Endothelial cell of umbilical vein (primary cell): Measurements from ENCODE around the gene SLC22A4. TPM values are rescaled to one million over a fixed set of nuclear protein-coding genes. Genes with fewer than 3 reads are reported as not detected.

Experiments
- BruUV-seq: library from RNA; stranded (reverse); fragments of 400-500 nt; replicated peaks from 2 replicates; lab custom pipeline; 2021; lab: Mats Ljungman, UMichigan
- CTCF ChIA-PET: fragments of 300-600, 350-600 bp; sonication (Branson Sonifier 250); formaldehyde crosslinking; loops from one replicate; lab custom pipeline; 2021; ENCODE audit warnings: antibody characterized with exemption, inconsistent platforms; lab: Charles Lee
- POLR2A ChIA-PET: fragments of 300-600, 350-600 bp; sonication (Branson Sonifier 250); formaldehyde crosslinking; loops from one replicate; lab custom pipeline; 2021; ENCODE audit warnings: antibody characterized with exemption, inconsistent platforms; lab: Charles Lee
- DNase-seq: peaks from one replicate; pipeline ENCODE4 v3.0.0-alpha.2; 2011; ENCODE audit warnings: low read depth, low spot score
- FAIRE-seq: peaks from 2 replicates; lab custom pipeline; 2011; peaks lifted over from hg19 to GRCh38; lab: Jason Lieb, UNC
- H2AFZ ChIP-seq: 2 replicates; pipeline ENCODE4 v1.6.0; 2012; ENCODE audit warnings: low read depth, low read length, control low read depth, inconsistent platforms
- H3K27ac ChIP-seq: 2 replicates; pipeline ENCODE4 v1.5.1; 2011; ENCODE audit warnings: low read depth, mild to moderate bottlenecking, control low read depth, low read length, moderate library complexity; ENCODE audit not compliant: insufficient read depth
- H3K27me3 ChIP-seq, 2 experiments: 2 replicates each; pipeline versions ENCODE4 v1.6.0 to v1.6.1; 2011; ENCODE audit warnings: low read length in 2 of 2, mixed read lengths in 1 of 2; ENCODE audit not compliant: control insufficient read depth in 2 of 2, insufficient read depth in 2 of 2
- H3K36me3 ChIP-seq, 2 experiments: 2 replicates in 1 of 2; 3 replicates in 1 of 2; pipeline ENCODE4 v1.5.1; 2011; ENCODE audit warnings: low read length in 2 of 2, mild to moderate bottlenecking in 1 of 2, moderate library complexity in 1 of 2; ENCODE audit not compliant: control insufficient read depth in 2 of 2, insufficient read depth in 2 of 2; ENCODE audit errors: extremely low read depth in 1 of 2
- H3K4me1 ChIP-seq: 3 replicates; pipeline ENCODE4 v1.5.1; 2011; ENCODE audit warnings: mild to moderate bottlenecking, low read length; ENCODE audit not compliant: control insufficient read depth, insufficient read depth; ENCODE audit errors: extremely low read depth
- H3K4me2 ChIP-seq: 2 replicates; pipeline ENCODE4 v1.6.1; 2011; ENCODE audit warnings: low read length, control low read depth, mixed read lengths; ENCODE audit not compliant: insufficient read depth
- H3K4me3 ChIP-seq, 3 experiments: fragments of 200-600 bp in 1 of 3; sonication (generic), shearing (Covaris generic) in 1 of 3; replicated peaks in 1 of 3; 2 replicates each; pipeline ENCODE4 v1.5.1; 2011 to 2016; ENCODE audit warnings: control low read depth in 3 of 3, low read length in 3 of 3, mild to moderate bottlenecking in 2 of 3, inconsistent platforms in 1 of 3, low read depth in 1 of 3, moderate library complexity in 1 of 3; ENCODE audit not compliant: insufficient read depth in 1 of 3
- H3K79me2 ChIP-seq: 2 replicates; pipeline ENCODE4 v1.6.0; 2012; ENCODE audit warnings: low read length, inconsistent platforms; ENCODE audit not compliant: control insufficient read depth, insufficient read depth
- H3K9ac ChIP-seq: replicated peaks from 2 replicates; pipeline ENCODE3; 2011; ENCODE audit warnings: low read length, control low read depth; ENCODE audit not compliant: insufficient read depth; ENCODE audit errors: extremely low read depth
- H3K9me1 ChIP-seq: replicated peaks from 3 replicates; pipeline ENCODE4 v1.6.0; 2011; ENCODE audit warnings: mild to moderate bottlenecking, low read length; ENCODE audit not compliant: control insufficient read depth, insufficient read depth; ENCODE audit errors: extremely low read depth
- H3K9me3 ChIP-seq: replicated peaks from 2 replicates; pipeline ENCODE4 v1.5.1; 2012; ENCODE audit warnings: low read length, inconsistent platforms; ENCODE audit not compliant: control insufficient read depth, insufficient read depth
- H4K20me1 ChIP-seq: replicated peaks from 2 replicates; pipeline ENCODE3; 2011; ENCODE audit warnings: mild to moderate bottlenecking, low read length; ENCODE audit not compliant: control insufficient read depth, insufficient read depth; ENCODE audit errors: extremely low read depth
- EZH2 ChIP-seq: IDR thresholded peaks from 2 replicates; pipeline ENCODE4 v1.6.1; 2012; ENCODE audit warnings: borderline replicate concordance, low read depth, mild to moderate bottlenecking, moderate library complexity, low read length, inconsistent platforms; ENCODE audit not compliant: severe bottlenecking
- FOS ChIP-seq: IDR thresholded peaks from 2 replicates; pipeline ENCODE4 v1.6.1; 2011; ENCODE audit warnings: mild to moderate bottlenecking, low read length, moderate library complexity, borderline replicate concordance; ENCODE audit not compliant: insufficient read depth
- GATA2 ChIP-seq: IDR thresholded peaks from 2 replicates; pipeline ENCODE4 v1.7.0; 2011; ENCODE audit warnings: low read depth, mild to moderate bottlenecking, moderate library complexity, mixed read lengths, low read length; ENCODE audit not compliant: insufficient read length, insufficient read depth
- JUN ChIP-seq: IDR thresholded peaks from 2 replicates; pipeline ENCODE4 v1.6.1; 2011; ENCODE audit warnings: borderline replicate concordance, low read depth; ENCODE audit not compliant: insufficient read length, insufficient read depth
- MYC ChIP-seq: IDR thresholded peaks from one replicate; pipeline ENCODE4 v1.6.1; 2011; ENCODE audit warnings: mild to moderate bottlenecking, low read depth, low read length
- POLR2A ChIP-seq: IDR thresholded peaks from 2 replicates; pipeline ENCODE4 v1.6.1; 2012; ENCODE audit warnings: low read depth, mild to moderate bottlenecking, control low read depth, low read length
- POLR2AphosphoS5 ChIP-seq: IDR thresholded peaks from 2 replicates; pipeline ENCODE4 v1.6.1; 2012; ENCODE audit warnings: low read depth, mild to moderate bottlenecking, control low read depth, low read length, moderate library complexity; ENCODE audit not compliant: insufficient read depth
- dilution Hi-C: fragments of 300-500 bp; cut with MboI; formaldehyde crosslinking; loops from one replicate; pipeline ENCODE4 v1.15.0; 2019; ENCODE audit warnings: low sequenced_read_pairs; ENCODE audit not compliant: extremely low pct_ligation_motif_present
- intact Hi-C: fragments of 100-400 bp; cut with micrococcal nuclease; formaldehyde crosslinking; loops from one replicate; pipeline ENCODE4 v1.10.0; 2022
- polyA plus RNA-seq, 4 experiments: library from polyadenylated mRNA; depleted of rRNA in 3 of 4; stranded (reverse) in 3 of 4; unstranded in 1 of 4; fragments of >200 nt; gene quantifications; 2 replicates each; pipeline versions ENCODE4 v1.2.1 to v1.2.3, GENCODE V29; 2011 to 2012; ENCODE audit warnings: missing spikeins in 1 of 4
- total RNA-seq: library from RNA; stranded (reverse); gene quantifications from 2 replicates; pipeline ENCODE4 v1.2.3, GENCODE V29; 2021
- TF ChIP-seq, protein P1 (sequence below): IDR thresholded peaks from 2 replicates; pipeline ENCODE4 v1.6.1; 2011; ENCODE audit not compliant: insufficient read depth, insufficient read length
- TF ChIP-seq, protein P2 (sequence below), 2 donors: IDR thresholded peaks; 1 replicate in 1 of 2; 2 replicates in 1 of 2; pipeline ENCODE4 v1.5.1; 2011; ENCODE audit warnings: low read length in 2 of 2, mild to moderate bottlenecking in 2 of 2, moderate library complexity in 2 of 2, control low read depth in 1 of 2, inconsistent platforms in 1 of 2, low read depth in 1 of 2; ENCODE audit not compliant: insufficient read depth in 1 of 2; ENCODE audit errors: extremely low read depth in 1 of 2

Gene SLC22A4
- total and polyA plus RNA-seq, 2 donors (not counting 3 experiments of a cell fraction or from before 2014, with no cell fraction given): 4.9 to 6.9 TPM

DNA sequence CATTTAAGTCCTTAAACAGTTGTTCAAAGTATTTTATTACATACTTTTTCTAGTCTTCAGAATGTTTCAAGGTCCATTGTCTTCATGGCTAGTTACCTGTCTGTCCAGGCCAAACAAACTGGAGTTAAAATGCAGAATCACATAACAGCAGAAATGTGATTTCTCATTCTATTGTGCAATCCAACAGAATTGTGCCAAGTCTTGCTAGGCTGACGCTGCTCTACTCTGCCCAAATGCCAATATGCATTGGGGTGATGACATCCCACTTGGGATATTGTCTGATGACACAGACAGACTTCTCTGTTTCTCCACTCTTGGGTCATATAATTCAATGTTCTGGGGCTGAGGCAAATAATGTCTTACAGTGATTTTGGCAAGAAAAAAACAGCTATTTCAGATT lies 70.1 kb downstream of the SLC22A4 start:
- TF ChIP-seq EZH2 (no peak), GATA2 (no peak), MYC (no peak), FOS (no peak), POLR2AphosphoS5 (no peak), JUN (no peak), POLR2A (no peak)
- TF ChIP-seq, protein P1, sequence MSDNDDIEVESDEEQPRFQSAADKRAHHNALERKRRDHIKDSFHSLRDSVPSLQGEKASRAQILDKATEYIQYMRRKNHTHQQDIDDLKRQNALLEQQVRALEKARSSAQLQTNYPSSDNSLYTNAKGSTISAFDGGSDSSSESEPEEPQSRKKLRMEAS: no peak
- TF ChIP-seq, protein P2, sequence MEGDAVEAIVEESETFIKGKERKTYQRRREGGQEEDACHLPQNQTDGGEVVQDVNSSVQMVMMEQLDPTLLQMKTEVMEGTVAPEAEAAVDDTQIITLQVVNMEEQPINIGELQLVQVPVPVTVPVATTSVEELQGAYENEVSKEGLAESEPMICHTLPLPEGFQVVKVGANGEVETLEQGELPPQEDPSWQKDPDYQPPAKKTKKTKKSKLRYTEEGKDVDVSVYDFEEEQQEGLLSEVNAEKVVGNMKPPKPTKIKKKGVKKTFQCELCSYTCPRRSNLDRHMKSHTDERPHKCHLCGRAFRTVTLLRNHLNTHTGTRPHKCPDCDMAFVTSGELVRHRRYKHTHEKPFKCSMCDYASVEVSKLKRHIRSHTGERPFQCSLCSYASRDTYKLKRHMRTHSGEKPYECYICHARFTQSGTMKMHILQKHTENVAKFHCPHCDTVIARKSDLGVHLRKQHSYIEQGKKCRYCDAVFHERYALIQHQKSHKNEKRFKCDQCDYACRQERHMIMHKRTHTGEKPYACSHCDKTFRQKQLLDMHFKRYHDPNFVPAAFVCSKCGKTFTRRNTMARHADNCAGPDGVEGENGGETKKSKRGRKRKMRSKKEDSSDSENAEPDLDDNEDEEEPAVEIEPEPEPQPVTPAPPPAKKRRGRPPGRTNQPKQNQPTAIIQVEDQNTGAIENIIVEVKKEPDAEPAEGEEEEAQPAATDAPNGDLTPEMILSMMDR (IDR thresholded peaks at IDR 0.05; ENCODE audit: extremely low read depth in 1 of 2, insufficient read depth in 1 of 2, low read depth in 1 of 2, low read length in 2 of 2): no peak
- no peak for FAIRE-seq
- Histone ChIP-seq H3K9me1 (no peaks in the 10 kb centered on the region), H3K27me3 (no peaks in the 10 kb centered on the region), H3K9ac (no peak overlapping the region), H3K4me1 (peaks cover 4% of the 10 kb centered on the region), H3K4me3 (no peak overlapping the region), H3K79me2 (no peaks in the 10 kb centered on the region), H3K4me2 (no peak overlapping the region), H3K27ac (no peak overlapping the region), H3K36me3 (no peaks in the 10 kb centered on the region), H2AFZ (no peak overlapping the region), H4K20me1 (no peaks in the 10 kb centered on the region), H3K9me3 (no peaks in the 10 kb centered on the region)
- ChIA-PET CTCF (no interaction called here), POLR2A (no interaction called here)
- dilution Hi-C loops (no loop called here), intact Hi-C loops (no loop called here)
- DNase-seq: no peak
- no TSS peak for BruUV-seq
